HG02840 (cell line): ENCODE measurements around the gene THADA.
"Not testable (repeated sequence)": the region's sequence is repeated elsewhere in the genome, so short reads cannot be mapped to it uniquely, and the experiment has no call there.

Experiments used
- ATAC-seq: cut with Tn5 transposase; IDR thresholded peaks from one replicate; pipeline ENCODE4 v1.9.1; 2021; ENCODE audit warnings: mild to moderate bottlenecking, moderate library complexity, moderate number of reproducible peaks; ENCODE audit not compliant: unreplicated experiment, low FRiP score

THADA gene

GRCh38 chr2:43595603-43596412 lies at the start of gene THADA:
TSS of gene THADA (minus strand) at chr2:43596038. CDS start at chr2:43592392, 3,646 bp downstream.
- ATAC-seq: peak; percentile 98

GRCh38 chr2:43643680-43644079 lies 47.8 kb upstream of the THADA start:
- no peak for ATAC-seq

GRCh38 chr2:43642363-43642762 lies 46.5 kb upstream of the THADA start:
- no peak for ATAC-seq

GRCh38 chr2:43637030-43637803 lies 41.4 kb upstream of the THADA start, which contains the start of gene PLEKHH2:
TSS of gene PLEKHH2 (plus strand) at chr2:43637260. CDS start at chr2:43644674, 7,414 bp downstream.
- peak; percentile 93 for ATAC-seq

- ATAC-seq: peak; percentile 7
These were observed 40.8 kb upstream of the THADA start for GRCh38 chr2:43636621-43637020.

GRCh38 chr2:43636153-43636552 lies 40.3 kb upstream of the THADA start:
- ATAC-seq: not testable (repeated sequence)

GRCh38 chr2:43634604-43635306 lies 38.9 kb upstream of the THADA start:
- no peak for ATAC-seq

- no peak for ATAC-seq
These were observed 35.9 kb upstream of the THADA start for GRCh38 chr2:43631618-43632317.

GRCh38 chr2:43622931-43623451 lies 27.2 kb upstream of the THADA start:
- no peak for ATAC-seq

GRCh38 chr2:43619511-43619910 lies 23.7 kb upstream of the THADA start:
- ATAC-seq: no peak

GRCh38 chr2:43616967-43617680 lies 21.3 kb upstream of the THADA start:
- no peak for ATAC-seq

- ATAC-seq: no peak
These were observed 17.1 kb upstream of the THADA start for GRCh38 chr2:43612944-43613343.

- no peak for ATAC-seq
These were observed 16.4 kb upstream of the THADA start for GRCh38 chr2:43611987-43612894.

- ATAC-seq: no peak
These were observed 14.5 kb upstream of the THADA start for GRCh38 chr2:43610361-43610760.

GRCh38 chr2:43609290-43609918 lies 13.6 kb upstream of the THADA start:
- ATAC-seq: no peak

GRCh38 chr2:43605851-43606250 lies 10.0 kb upstream of the THADA start:
- no peak for ATAC-seq

GRCh38 chr2:43605079-43605655 lies 9.3 kb upstream of the THADA start:
- ATAC-seq: no peak

- ATAC-seq: no peak
These were observed 8.8 kb upstream of the THADA start for GRCh38 chr2:43604674-43605073.
